Measurements from ENCODE around the gene PLP1. TPM values are rescaled to one million over a fixed set of nuclear protein-coding genes. Genes with fewer than 3 reads are reported as not detected.
"Not testable (repeated sequence)": the region's sequence is repeated elsewhere in the genome, so short reads cannot be mapped to it uniquely, and the experiment has no call there.

Gene PLP1
- not detected in 2 replicates for total RNA-seq (2014; rRNA removed; shearing (Covaris generic))
- polyA plus RNA-seq (2014; cell fraction: nucleus; rRNA removed): 0.18 and 0.72 TPM in 2 replicates

GRCh38 chrX:103776546-103776945, at the start of gene PLP1:
PLP1 (plus strand) TSS chrX:103776840; CDS start chrX:103776996, 156 bp downstream.
- DNase-seq (ENCODE audit: extremely low read depth, low read depth): no peak

GRCh38 chrX:103727115-103727514, 49.5 kb upstream of the PLP1 start:
- no peak for DNase-seq (ENCODE audit: extremely low read depth, low read depth)

DNA sequence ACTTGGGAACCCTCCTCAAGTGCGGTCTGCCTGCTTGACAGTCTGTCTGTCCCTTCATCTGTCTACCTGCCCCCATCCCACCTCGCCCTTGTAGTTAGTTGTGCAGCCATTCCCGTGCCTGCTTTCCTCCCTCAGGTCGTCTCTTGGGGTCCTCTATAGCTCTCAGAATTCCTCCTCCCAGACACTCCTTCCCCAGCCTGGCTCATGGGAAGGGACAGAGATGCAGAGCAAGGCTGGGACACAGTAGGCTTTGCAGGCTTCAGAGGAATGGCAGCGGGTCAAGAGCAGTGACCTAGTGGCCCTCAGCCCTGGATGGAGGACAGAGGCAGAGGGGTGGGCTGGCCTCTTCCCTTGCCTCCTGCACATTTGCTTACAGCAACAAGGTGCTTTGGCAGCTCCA, 47.6 kb upstream of the PLP1 start:
- DNase-seq (ENCODE audit: extremely low read depth, low read depth): no peak

DNA sequence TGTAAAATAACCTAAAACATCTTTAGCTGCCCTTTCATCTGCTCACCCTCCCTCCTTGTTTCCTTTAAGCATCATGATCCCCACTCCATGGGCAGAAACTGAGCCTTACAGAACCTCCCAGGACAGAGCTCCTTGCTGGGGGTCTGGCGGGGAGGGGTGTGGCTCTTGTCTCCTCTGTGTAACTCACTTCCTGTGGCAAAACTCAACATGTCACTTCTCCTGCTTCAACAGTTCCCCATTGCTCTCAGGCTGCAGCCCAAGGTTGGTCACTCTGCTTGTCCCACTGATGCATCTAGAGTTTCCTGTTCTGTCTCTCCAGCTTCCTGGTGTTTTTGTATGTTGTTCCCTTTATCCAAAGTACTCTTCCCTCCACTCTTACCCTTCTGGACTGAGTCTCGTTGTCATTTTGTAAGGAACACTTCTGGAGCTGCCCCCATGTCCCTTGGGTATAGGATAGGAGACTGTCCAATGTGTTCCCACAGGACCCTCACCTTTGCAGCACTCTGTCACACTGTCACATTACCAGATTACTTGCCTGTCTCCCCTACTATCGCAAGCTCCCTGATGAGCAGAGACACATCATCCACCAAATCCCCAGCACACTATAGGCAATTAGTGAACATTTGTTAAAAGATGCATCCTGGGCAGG, 46.4 kb upstream of the PLP1 start:
- no peak for DNase-seq (ENCODE audit: extremely low read depth, low read depth)

DNA sequence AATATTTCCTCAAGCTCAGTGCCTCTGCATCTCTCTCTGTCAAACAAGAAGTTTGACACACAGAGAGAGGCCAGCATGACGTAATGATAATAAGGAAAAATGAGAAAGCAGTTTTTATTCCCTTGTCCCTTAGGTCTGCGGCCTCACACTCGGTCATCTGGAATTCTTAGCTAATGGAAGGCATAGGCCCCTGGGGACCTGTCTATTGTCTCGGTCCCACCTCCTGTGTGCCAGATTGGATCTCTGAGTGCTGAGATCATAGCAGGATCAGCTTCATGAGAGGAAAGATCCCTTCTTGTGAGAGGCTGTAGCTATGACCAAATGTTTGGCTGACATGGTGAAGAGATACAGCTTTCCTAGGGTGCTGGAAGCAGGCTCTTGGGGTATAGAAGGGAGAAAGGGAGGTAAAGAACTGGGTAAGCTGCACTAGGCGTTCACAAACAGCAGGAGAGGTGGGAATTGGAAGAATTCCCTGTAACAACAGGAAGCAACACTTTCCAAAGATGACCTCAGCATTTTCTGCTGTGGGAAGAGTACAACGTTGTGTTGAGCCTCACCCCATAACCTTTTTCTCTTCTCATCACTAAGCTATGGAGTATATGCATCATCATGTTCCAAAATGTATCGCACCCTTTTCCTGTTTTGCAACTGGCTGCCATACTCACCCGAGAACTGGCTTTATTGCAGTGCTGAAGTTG, 45.7 kb upstream of the PLP1 start:
- peak; percentile 44 for DNase-seq (ENCODE audit: extremely low read depth, low read depth)

DNA sequence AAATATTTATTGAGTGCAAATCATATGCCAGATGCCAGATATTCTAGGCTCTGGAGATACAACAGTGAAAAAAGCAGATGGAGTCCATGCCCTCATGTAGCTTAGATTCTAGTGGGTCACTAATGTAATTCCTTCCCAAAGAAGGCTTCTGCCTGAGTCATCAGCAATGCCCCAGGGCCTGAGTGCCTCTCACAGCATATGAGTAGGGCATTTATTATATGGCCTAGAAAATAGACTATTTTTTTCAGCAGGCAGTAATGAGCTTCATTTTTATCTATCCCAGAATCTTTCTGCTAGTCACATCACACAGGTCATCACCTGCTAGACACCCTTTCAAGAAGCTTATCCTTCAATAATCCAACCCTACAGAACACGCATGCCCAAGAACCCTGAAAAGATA, 43.6 kb upstream of the PLP1 start:
- DNase-seq (ENCODE audit: extremely low read depth, low read depth): no peak

DNA sequence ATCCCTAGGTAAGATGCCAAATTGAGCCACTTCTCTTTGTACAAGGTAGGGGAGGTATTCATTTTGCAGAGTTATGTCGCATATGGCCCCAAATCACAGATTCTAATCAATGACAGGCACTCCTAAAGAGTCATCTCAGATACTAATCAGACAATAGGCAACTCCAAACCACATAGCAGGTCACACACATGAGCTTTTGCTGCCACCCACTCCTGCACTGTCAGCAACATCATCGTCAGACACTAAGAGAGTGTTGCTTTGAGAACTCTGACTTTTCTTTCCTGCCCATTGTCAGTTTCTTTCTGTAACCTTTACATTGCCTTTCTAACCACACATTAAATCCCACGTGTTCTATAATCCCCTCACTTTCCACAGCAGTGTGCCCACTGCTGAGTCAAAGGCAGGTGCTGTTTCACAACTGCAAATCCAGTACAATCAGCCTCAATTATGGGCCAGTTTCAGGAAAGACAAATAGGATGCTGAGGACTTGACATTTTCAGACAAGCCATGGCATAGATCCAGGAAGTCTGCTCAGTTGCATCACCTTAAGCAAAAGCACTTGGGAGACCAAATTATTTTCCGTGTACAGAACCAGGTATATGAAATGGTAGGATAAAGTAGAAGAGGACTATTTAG, 42.4 kb upstream of the PLP1 start:
- DNase-seq (ENCODE audit: extremely low read depth, low read depth): no peak

- no peak for DNase-seq (ENCODE audit: extremely low read depth, low read depth)
Measured at GRCh38 chrX:103737696-103738095, 38.9 kb upstream of the PLP1 start.

DNA sequence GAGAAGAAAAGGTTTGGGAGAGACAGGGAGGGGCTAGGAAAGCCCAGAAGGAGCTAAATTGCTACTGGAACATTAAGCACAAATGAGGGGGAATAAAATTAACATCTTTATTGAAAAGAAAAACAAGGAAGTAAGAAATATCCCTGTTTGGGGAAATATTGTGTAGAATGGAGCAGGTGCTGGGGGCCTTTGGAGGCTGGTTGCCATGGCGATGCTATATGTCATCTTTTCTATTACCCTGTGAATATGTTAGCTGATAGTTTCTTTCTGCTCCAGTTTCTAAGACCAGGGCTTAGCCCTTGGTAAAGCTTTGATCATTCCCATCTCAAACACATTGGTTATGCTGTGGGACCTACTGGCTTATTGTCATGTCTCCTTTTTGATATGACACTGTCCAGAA, 37.2 kb upstream of the PLP1 start:
- no peak for DNase-seq (ENCODE audit: extremely low read depth, low read depth)

DNA sequence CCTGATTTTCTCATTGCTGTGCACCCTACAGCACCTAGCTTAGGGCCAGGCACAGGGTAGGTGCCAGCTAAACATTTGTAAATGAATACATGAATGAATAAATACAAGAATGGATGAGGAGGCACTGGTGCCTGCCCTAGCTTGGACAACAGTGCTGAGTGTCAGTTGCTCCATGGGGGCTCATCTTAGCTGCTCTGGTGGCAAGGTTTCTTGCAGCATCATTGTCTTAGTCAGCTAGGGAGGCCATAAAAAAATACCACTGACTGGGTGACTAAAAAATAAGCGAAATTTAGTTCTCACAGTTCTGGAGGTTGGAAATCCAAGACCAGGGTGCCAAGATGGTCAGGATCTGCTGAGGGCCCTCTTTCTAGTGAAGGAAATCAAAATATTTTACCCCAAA, 34.8 kb upstream of the PLP1 start:
- DNase-seq (ENCODE audit: extremely low read depth, low read depth): no peak

- no peak for DNase-seq (ENCODE audit: extremely low read depth, low read depth)
Measured at GRCh38 chrX:103742339-103742738, 34.3 kb upstream of the PLP1 start.

DNA sequence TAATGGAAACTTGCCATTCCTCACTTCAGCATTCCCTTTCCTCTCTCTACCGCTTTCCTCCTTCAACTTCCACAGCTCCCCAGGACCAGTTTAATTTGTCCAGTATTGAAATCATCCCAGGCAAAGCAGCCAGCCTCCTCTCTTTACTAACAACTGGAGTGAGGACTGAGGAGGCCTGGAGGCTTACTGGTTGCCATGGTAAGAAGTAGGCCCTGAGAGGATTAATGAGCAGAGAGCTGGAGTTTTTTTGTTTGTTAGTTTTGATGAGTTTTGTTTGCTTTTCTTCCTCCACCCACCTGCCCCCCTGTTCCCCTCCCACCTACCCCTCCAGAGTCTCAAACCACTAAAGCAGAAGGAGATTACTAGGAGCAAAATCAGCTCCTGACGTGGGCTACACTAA, 29.5 kb upstream of the PLP1 start:
- DNase-seq (ENCODE audit: extremely low read depth, low read depth): no peak

- no peak for DNase-seq (ENCODE audit: extremely low read depth, low read depth)
Measured at GRCh38 chrX:103754401-103754800, 22.2 kb upstream of the PLP1 start.

DNA sequence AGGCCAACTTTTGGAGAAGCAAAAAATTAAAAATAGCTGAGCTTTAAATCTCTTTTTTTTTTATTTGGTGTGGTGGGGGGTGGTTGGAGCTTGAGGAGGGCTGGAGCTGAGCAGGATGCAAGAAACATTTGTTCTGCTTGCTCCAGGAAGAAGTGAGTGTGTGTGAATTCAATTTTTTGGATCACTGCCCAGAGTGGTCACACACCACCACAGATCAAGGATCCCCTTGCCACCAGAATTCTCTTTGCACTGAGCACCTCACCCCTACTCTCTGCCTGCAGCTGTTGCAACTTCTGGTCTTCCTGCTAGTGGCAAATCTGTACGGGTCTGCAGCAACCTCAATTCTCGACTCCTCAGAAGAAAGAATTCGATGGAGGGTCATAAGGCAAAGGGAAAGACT, 19.9 kb upstream of the PLP1 start:
- no peak for DNase-seq (ENCODE audit: extremely low read depth, low read depth)

DNA sequence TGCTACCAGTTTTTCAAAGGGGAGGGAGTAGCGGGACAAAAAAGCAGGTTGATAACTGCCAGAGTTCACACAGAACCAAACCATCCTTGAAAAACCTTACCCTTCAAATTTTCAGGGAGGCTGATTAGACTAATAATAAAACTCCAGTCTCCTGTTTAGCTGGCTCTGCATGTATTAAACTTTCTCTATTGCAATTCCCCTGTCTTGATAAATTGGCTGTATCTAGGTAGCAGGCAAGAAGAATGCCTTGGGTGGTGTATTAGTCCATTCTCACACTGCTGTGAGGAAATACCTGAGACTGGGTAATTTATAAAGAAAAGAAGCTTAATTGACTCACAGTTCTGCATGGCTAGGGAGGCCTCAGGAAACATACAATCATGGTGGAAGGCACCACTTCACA, 18.1 kb upstream of the PLP1 start:
- DNase-seq (ENCODE audit: extremely low read depth, low read depth): no peak

- not testable (repeated sequence) for DNase-seq (ENCODE audit: extremely low read depth, low read depth)
Measured at GRCh38 chrX:103763541-103763940, 13.1 kb upstream of the PLP1 start.

GRCh38 chrX:103766813-103767555, 9.7 kb upstream of the PLP1 start:
- not testable (repeated sequence) for DNase-seq (ENCODE audit: extremely low read depth, low read depth)

DNA sequence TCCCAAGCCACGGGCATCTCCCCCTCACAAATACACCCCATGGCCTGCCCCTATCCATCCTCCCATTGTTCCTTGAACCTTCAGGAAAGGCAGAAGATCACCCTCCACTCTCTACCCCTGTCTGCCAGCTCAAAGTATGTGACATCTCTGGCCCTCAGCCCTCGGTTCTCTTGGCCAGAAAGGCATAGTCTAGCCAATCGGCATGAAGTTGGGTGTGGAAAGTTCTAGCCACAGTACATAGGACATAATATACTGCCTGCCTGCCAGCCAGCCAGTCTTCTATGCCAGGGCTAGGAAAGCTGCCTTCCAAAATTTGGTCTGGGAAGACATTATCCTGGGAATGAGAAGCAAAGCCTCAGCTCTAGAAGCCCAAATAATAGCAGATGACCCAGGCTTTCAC, 3.2 kb upstream of the PLP1 start:
- no peak for DNase-seq (ENCODE audit: extremely low read depth, low read depth)

- DNase-seq (ENCODE audit: extremely low read depth, low read depth): peak; percentile 50
Measured at GRCh38 chrX:103774070-103774642, 2.5 kb upstream of the PLP1 start.

GRCh38 chrX:103779141-103779789, 2.6 kb downstream of the PLP1 start:
- no peak for DNase-seq (ENCODE audit: extremely low read depth, low read depth)

All from NCI-H460 (cell line).